Lung (tissue), 12 donors: ENCODE results near the gene TSPEAR. TPM values are rescaled to one million over a fixed set of nuclear protein-coding genes. Genes with fewer than 3 reads are reported as not detected.
A peak's percentile ranks its signal among the peaks of the same experiment; 100 is the strongest.

Experiments
- ATAC-seq: fragments of 200-7000 bp; cut with Tn5 transposase; one replicate; pipeline ENCODE4 v1.9.1; 2020; ENCODE audit warnings: moderate number of reproducible peaks; ENCODE audit not compliant: insufficient read depth, low FRiP score
- DNase-seq, 3 donors: peaks; one replicate each; pipeline ENCODE4 v3.0.0-alpha.2; 2013 to 2017
- H3K27ac ChIP-seq, 2 donors: one replicate each; pipeline ENCODE4 v1.5.1; 2013; ENCODE audit warnings: mild to moderate bottlenecking in 2 of 2, moderate library complexity in 2 of 2, control low read depth in 1 of 2, inconsistent platforms in 1 of 2, low read depth in 1 of 2, low read length in 1 of 2
- H3K27me3 ChIP-seq, 3 donors: one replicate each; pipeline ENCODE4 v1.5.1; 2013; ENCODE audit warnings: low read length in 2 of 3; ENCODE audit not compliant: control insufficient read depth in 3 of 3, insufficient read depth in 3 of 3
- H3K36me3 ChIP-seq, 4 donors: one replicate each; pipeline ENCODE4 v1.5.1; 2013; ENCODE audit warnings: low read length in 4 of 4, mild to moderate bottlenecking in 1 of 4, moderate library complexity in 1 of 4; ENCODE audit not compliant: control insufficient read depth in 4 of 4, insufficient read depth in 4 of 4
- H3K4me1 ChIP-seq, 5 donors: one replicate each; pipeline ENCODE4 v1.5.1; 2013; ENCODE audit warnings: low read length in 5 of 5, mild to moderate bottlenecking in 2 of 5, moderate library complexity in 1 of 5; ENCODE audit not compliant: control insufficient read depth in 5 of 5, insufficient read depth in 5 of 5
- H3K4me3 ChIP-seq: one replicate; pipeline ENCODE4 v1.5.1; 2013; ENCODE audit warnings: mild to moderate bottlenecking, control low read depth, moderate library complexity
- H3K9ac ChIP-seq, 2 donors: one replicate each; pipeline ENCODE4 v1.5.1; 2013; ENCODE audit warnings: low read length in 2 of 2, control low read depth in 1 of 2; ENCODE audit not compliant: insufficient read depth in 1 of 2
- H3K9me3 ChIP-seq, 4 donors: one replicate each; pipeline ENCODE4 v1.5.1; 2013; ENCODE audit warnings: low read length in 3 of 4, mild to moderate bottlenecking in 1 of 4, moderate library complexity in 1 of 4; ENCODE audit not compliant: control insufficient read depth in 4 of 4, insufficient read depth in 3 of 4
- WGBS, 2 donors: extraction: QIAGEN DNeasy Blood & Tissue Kit; methylation state at CpG; one replicate each; pipeline ENCODE4 v1.1.7; 2013; 5-methylcytosine and 5-hydroxymethylcytosine counted together
- polyA plus RNA-seq, 2 donors: library from polyadenylated mRNA; stranded (reverse); fragments of 200-250 nt; gene quantifications; one replicate each; pipeline ENCODE4 v1.2.1, GENCODE V29; 2013
- total RNA-seq, 2 donors: library from RNA; depleted of rRNA in 1 of 2; stranded (reverse); fragments of >200 nt in 1 of 2; gene quantifications; one replicate each; pipeline ENCODE4 v1.2.1, GENCODE V29; 2014 to 2021
- TF ChIP-seq, protein P1 (sequence below): IDR thresholded peaks from 2 replicates; pipeline ENCODE4 v1.5.1; 2012; ENCODE audit warnings: mild to moderate bottlenecking; ENCODE audit errors: control extremely low read depth, extremely low read depth
- donor health status: control.
- donor health status: control.
- donor health status: Bipolar disorder and iron deficiency.
- donor health status: healthy.
- donor health status: DM: yes; HTN: yes; CAD: no.

Gene TSPEAR
- total and polyA plus RNA-seq, 4 donors, result 0.02 to 2.1 (median 0.27) TPM

- H3K4me1 ChIP-seq, result peaks cover 0 to 30% (median 8%) of the 10 kb centered on the region in 5 donors
- H3K4me3 ChIP-seq, result no peak overlapping the region
- H3K27ac ChIP-seq, result no peak overlapping the region
- H3K9me3 ChIP-seq, result peaks cover 0 to 16% (median 0%) of the 10 kb centered on the region in 4 donors
- WGBS, 2 donors, result 2 to 14% methylated on average over 13 of the region's 13 CpGs
- H3K36me3 ChIP-seq, result no peaks in the 10 kb centered on the region
- H3K27me3 ChIP-seq, result peaks cover 39 to 87% (median 57%) of the 10 kb centered on the region in 3 donors
- DNase-seq (peak in 1 of 3 donors; percentile 11), ATAC-seq (no peak)
- TF ChIP-seq, protein P1, sequence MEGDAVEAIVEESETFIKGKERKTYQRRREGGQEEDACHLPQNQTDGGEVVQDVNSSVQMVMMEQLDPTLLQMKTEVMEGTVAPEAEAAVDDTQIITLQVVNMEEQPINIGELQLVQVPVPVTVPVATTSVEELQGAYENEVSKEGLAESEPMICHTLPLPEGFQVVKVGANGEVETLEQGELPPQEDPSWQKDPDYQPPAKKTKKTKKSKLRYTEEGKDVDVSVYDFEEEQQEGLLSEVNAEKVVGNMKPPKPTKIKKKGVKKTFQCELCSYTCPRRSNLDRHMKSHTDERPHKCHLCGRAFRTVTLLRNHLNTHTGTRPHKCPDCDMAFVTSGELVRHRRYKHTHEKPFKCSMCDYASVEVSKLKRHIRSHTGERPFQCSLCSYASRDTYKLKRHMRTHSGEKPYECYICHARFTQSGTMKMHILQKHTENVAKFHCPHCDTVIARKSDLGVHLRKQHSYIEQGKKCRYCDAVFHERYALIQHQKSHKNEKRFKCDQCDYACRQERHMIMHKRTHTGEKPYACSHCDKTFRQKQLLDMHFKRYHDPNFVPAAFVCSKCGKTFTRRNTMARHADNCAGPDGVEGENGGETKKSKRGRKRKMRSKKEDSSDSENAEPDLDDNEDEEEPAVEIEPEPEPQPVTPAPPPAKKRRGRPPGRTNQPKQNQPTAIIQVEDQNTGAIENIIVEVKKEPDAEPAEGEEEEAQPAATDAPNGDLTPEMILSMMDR, result no peak
- no peak overlapping the region for H3K9ac ChIP-seq
Observed at GRCh38 chr21:44708213-44708865, 3.0 kb downstream of the TSPEAR start.

GRCh38 chr21:44706706-44707581 is 4.4 kb downstream of the TSPEAR start:
- H3K27me3 ChIP-seq, result peaks cover 39 to 81% (median 47%) of the 10 kb centered on the region in 3 donors
- no peak for ATAC-seq
- H3K4me3 ChIP-seq, result no peak overlapping the region
- no peak overlapping the region for H3K9ac ChIP-seq
- H3K27ac ChIP-seq, result no peak overlapping the region
- WGBS, 2 donors, result 9 to 11% methylated on average over 44 to 46 of the region's 46 CpGs
- no peaks in the 10 kb centered on the region for H3K36me3 ChIP-seq
- H3K4me1 ChIP-seq, result peaks cover 0 to 21% (median 8%) of the 10 kb centered on the region in 5 donors
- TF ChIP-seq, protein P1, result no peak
- no peak for DNase-seq
- peaks cover 0 to 16% (median 0%) of the 10 kb centered on the region in 4 donors for H3K9me3 ChIP-seq

- no peaks in the 10 kb centered on the region for H3K36me3 ChIP-seq
- DNase-seq (no peak), ATAC-seq (no peak)
- H3K4me3 ChIP-seq, result no peak overlapping the region
- 7 to 15% methylated on average over 42 to 54 of the region's 54 CpGs for WGBS, 2 donors
- TF ChIP-seq, protein P1, result no peak
- H3K4me1 ChIP-seq, result peaks cover 0 to 21% (median 8%) of the 10 kb centered on the region in 5 donors
- peaks cover 0 to 16% (median 0%) of the 10 kb centered on the region in 4 donors for H3K9me3 ChIP-seq
- no peak overlapping the region for H3K27ac ChIP-seq
- no peak overlapping the region for H3K9ac ChIP-seq
- peaks cover 35 to 83% (median 45%) of the 10 kb centered on the region in 3 donors for H3K27me3 ChIP-seq
Observed at GRCh38 chr21:44706026-44706705, 5.2 kb downstream of the TSPEAR start.
